Head of caudate nucleus (tissue), 42 donors: ENCODE results near the gene ZNF718.
A peak's percentile ranks its signal among the peaks of the same experiment; 100 is the strongest.
"Not testable (repeated sequence)": the region's sequence is repeated elsewhere in the genome, so short reads cannot be mapped to it uniquely, and the experiment has no call there.

Experiments
- DNase-seq, 42 donors: peaks; one replicate each; pipeline versions ENCODE4 v3.0.0 to v3.0.0-alpha.2; 2020 to 2021; ENCODE audit warnings: mixed read lengths in 7 of 42
- intact Hi-C: fragments of 100-400 bp; cut with DNase I; formaldehyde crosslinking; loops from one replicate; pipeline ENCODE4 v1.15.0; 2022

ZNF718 gene

DNA sequence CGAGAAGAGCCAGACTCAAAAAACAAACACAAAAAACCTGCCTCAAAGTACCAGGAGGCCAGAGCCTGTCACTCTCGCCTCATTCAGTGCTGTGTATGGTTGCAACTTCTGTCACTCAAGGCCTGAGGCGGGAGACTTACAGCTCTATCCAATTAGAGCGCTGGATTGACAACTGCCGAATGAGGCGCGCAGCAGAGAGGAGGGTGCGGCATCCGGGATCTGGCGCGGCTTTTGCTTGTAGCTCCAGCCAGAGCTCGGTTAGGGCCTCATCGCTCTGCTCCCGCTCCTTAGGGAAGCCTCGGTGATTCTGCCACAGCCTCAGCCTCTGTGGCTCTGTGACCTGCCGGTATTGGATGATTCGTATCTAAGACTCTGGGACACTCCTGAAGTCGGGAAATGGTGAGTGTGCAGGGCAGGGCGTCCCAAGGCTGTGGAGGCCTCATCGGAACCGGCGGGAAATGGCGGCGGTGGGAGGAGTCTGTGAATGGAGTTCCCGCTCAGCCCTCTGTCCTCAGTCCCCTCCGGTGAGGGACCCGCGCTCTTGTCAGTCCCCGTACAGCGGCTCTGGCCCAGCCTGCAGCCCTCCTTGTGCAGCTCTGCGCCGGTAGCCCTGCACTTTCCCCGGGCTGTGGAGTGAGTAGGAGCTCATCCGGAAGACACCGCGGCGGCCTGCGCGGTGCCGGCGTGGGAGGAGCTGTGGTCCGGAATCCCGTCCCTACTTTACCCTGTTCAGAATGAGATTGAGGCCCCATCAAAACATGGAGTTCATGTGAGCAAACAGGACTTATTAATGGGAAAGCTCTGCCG, at the start of gene ZNF718:
Gene ZNF718 (plus strand): TSS at position 227 of the 807 bp plus-strand sequence. CDS start 170 bp downstream, at position 397.
- intact Hi-C loops: no loop called here
- peak; percentile 88 to 99 (median 96) for DNase-seq

DNA sequence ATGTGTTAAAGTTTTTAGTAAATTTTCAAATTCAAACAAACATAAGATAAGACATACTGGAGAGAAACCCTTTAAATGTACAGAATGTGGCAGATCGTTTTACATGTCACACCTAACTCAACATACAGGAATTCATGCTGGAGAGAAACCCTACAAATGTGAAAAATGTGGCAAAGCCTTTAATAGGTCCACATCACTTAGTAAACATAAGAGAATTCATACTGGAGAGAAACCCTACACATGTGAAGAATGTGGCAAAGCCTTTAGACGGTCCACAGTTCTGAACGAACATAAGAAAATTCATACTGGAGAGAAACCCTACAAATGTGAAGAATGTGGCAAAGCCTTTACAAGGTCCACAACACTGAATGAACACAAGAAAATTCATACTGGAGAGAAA, 38.4 kb upstream of the ZNF718 start:
- DNase-seq: no peak
- intact Hi-C loops: no loop called here

DNA sequence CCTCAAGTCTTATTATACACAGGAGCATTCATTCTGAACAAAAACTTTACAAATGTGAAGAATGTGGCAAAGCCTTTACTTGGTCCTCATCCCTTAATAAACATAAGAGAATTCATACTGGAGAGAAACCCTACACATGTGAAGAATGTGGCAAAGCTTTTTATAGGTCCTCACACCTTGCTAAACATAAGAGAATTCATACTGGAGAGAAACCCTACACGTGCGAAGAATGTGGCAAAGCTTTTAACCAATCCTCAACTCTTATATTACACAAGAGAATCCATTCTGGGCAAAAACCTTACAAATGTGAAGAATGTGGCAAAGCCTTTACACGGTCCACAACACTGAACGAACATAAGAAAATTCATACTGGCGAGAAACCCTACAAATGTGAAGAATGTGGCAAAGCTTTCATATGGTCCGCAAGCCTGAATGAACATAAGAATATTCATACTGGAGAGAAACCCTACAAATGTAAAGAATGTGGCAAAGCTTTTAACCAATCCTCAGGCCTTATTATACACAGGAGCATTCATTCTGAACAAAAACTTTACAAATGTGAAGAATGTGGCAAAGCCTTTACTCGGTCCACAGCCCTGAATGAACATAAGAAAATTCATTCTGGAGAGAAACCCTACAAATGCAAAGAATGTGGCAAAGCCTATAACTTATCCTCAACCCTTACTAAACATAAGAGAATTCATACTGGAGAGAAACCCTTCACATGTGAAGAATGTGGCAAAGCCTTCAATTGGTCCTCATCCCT, 37.6 kb upstream of the ZNF718 start:
- intact Hi-C loops, DNase-seq: not testable (repeated sequence)

DNA sequence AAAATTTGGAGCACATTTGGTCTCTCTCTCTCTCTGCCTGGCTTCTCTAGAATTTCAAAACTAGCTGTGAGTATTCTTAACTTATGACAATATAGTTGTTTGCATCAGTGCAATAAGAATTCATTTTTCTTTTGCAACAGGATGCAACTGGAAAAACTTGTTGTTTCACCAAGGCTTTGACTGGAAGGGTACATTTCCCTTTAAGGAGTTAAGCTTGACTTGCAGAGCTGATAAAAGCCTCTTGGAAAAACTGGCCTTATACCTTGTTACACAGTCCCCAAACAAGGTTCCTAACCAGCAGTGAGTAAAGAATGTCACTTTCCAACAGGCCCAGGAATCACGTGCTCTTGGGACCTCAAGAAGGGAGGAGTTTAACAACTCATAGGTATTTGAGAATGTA, 25.9 kb upstream of the ZNF718 start:
- intact Hi-C loops: no loop called here
- DNase-seq: no peak

DNA sequence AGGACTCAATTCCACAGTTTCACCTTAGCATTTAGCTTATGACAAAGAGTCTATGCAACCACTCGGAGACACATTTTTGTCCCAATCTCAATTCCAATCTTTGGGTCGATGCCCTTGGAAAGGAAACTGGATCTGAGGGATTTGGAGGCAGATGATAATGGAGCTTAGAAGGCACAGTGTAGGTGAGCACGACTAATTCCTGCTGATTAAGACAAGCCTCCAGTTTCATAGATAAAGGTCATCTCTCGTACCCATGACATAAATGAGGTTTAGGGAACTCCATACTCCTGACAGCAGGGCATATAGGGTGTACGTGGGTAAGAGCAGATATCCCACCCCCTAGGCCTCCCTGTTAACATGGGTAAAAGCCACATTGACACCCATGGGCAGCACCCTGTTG, 24.4 kb upstream of the ZNF718 start:
- intact Hi-C loops: no loop called here
- no peak for DNase-seq

DNA sequence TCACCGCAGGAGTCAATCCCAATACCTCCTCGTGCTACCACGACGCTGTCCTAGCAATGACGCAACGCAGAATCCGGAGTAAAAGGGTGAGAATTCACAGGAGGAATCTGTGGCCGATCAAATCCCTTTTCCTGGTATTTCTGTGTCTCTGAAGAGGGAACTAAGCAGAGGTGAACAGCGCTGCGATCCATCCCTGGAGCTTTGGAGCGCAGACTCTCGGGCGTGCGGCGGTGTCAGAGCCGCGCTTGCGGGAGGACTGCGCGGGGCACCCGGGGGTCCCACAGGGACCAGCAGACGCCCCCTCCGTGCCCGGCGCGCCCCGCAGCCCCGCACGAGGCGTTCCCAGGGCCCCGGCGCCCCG, 17.2 kb upstream of the ZNF718 start:
- intact Hi-C loops: no loop called here
- DNase-seq: peak in 5 of 42 donors; percentile 2 to 23 (median 6)

DNA sequence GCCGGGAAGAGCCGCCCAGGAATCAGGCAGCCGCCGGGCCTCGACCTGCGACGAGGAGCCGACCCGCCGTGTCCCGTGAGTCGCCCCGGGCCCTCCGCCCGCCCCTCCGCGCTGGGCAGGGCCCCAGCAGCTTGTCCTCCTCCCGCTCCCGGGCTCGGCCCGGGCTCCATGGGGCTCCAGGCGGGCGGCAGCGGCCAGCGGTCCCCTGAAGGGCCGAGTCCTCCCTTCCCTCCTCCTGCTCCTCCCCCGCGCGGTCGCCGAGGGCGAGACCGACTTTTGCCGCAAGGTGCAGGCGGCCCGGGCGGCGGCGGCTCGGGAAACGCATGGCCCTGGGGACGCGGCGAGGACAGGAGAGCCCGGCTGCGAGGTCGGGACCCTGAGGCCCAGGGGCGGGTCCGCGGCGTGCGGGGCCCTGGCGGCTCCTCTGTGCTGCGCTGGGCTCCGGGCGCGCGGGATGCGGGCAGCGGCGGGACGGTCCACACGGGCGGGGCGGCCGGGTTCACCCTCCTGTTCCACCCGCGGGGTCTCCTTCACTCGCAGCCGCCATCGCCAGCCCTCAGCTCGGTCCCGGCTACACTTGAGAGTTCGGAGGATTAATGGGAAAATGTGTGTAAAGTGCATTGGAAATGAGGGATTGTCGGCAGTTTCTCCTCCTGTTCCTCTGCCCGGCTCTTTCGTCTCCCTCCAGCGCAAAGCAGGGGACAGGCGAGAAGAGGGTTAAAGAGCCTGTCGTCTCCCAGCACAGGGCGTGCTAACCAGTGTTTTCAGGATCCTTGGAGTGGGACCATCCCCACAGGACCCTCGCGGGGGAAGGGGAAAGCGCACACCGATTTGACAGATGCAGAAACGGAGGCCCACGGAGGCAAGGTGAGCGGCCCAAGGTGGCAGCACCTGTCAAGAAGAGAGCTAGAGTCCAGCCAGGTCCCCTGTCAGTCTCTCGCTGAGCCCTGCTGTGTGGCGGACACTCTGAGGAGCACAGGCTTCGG, 16.6 kb upstream of the ZNF718 start:
- intact Hi-C loops: no loop called here
- DNase-seq: peak in 6 of 42 donors; percentile 3 to 17 (median 8)

DNA sequence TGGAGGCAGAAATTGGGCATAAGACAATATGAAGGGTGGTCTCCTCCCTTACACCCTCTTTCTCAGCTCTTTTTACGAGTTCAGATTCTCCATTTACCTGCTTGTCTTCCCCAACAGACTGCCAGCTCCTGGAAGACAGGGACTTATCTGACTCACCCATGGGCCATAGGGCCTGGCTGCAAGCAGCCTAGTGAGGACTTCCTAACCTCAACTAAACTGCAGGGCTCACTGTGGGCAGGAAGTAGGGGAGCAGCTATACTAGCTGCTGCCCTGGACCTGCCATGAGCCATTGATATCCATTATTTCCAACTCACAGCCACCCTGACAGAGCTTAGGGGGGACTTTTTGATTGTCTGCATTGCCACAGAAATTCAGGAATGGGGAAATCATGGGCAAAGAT, 11.5 kb upstream of the ZNF718 start:
- no peak for DNase-seq
- intact Hi-C loops: no loop called here

DNA sequence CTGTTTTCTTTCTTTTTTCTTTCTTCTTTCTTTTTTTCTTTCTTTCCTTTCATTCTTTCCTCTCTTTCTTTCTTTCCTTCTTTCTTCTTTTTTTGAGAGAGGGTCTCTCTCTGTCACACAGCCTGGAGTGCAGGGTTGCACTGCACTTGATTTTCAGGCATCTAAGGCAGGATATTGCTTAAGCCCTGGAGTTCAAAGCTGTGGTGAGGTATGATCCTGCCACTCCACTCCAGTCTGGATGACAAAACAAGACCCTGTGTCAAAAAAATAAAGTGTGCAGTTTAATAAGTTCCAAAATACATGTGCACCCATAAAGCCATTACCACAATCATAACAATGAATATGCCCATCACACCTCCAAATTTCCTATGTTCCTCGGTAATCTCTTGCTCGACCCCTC, 10.6 kb upstream of the ZNF718 start:
- DNase-seq: no peak
- intact Hi-C loops: no loop called here

DNA sequence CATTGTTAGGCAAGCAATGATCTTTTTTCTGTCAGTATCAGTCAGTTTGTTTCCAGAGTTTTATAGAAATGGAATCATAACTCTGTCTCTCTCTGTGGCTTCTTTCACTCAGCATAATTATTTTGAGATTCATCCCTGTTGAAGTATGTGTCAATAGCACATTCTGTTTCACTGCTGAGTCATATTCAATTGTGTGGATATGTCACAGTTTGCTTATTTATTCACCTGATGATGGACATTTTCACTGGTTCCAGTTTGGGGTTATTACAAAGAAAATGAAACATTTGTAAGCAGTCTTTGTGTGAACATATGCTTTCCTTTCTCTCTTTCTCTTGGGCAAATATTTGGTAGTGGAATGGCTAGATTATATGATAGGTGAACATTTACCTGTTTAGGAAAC, 10.2 kb upstream of the ZNF718 start:
- no peak for DNase-seq
- intact Hi-C loops: no loop called here

DNA sequence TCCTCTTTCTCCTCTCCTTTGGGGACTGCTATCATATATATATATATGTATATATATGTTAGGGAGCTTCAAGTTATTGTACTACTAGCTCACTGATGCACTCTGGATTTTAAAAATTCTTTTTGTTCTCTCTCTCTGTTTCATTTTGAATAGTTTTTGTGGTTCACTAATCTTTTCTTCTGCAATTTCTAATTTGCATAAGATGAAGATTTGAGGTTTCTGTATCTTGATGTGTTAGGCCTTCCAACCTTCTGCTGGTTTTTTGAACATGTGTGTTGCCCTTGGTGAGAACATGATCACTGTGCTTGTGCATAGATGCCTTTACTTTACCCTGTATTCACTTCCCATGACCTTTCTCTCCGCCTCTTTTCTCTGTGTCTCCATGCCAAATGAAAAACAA, 7.8 kb upstream of the ZNF718 start:
- DNase-seq: no peak
- intact Hi-C loops: no loop called here

DNA sequence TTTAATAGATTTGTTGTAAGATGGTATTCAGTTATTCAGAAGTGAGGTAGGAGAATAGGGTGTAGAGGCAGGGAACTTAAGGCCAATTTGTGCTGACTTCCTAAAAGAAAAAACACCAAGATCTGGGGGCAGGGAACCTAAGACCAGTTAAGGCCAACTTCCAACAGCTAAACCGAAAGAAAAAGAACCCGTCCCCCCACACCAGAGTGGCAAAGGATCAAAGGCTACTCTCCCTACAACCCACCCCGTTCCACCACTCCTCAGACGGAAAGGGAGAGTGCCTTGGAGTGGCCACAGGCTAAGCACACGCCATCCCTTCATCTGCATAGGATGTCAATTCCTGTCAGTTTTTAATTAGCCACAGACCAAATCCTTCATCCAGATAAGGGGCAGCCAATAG, 3.7 kb upstream of the ZNF718 start:
- intact Hi-C loops: no loop called here
- no peak for DNase-seq

DNA sequence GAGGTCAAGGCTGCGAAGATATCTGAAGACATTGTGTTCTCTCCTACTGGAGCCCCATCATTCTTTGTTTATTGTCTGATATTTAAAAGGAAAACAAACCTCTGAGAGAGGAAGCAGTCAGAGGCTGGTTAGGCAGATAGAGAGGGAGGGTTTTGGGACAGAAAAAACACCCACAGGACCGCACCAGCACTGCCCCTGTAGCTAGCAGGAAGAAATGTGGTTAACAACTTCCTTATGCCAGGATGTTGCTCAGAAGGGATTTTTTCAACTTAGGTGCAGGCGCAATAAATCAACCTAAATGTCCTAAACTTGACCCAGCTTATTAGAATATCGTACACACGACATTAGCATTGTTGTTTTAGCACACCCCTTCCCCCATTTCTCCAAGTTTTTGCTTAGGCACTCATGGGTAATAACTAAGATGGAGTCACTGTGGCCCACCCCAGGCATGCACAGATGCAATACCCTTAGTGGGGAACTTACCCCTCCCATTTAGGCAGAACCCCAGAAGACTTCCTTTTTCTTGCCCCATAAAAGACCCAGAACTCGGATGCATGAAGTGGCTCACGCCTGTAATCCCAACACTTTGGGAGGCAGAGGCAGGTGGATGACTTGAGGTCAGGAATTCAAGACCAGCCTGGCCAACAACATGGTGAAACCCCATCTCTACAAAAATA, 2.8 kb upstream of the ZNF718 start:
- intact Hi-C loops: no loop called here
- no peak for DNase-seq

DNA sequence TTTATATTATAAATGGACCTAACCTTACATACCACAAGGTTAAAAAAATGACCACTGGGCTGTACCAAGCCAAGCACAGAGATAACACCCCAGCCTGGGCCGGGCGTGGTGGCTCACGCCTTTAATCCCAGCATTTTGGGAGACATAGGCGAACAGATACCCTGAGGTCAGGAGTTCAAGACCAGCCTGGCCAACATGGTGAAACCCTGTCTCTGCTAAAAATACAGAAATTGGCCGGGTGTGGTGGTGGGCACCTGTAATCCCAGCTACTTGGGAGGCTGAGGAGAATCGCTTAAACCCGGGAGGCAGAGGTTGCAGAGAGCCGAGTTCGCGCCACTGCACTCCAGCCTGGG, 403 bp upstream of the ZNF718 start:
- intact Hi-C loops: not testable (repeated sequence)

DNA sequence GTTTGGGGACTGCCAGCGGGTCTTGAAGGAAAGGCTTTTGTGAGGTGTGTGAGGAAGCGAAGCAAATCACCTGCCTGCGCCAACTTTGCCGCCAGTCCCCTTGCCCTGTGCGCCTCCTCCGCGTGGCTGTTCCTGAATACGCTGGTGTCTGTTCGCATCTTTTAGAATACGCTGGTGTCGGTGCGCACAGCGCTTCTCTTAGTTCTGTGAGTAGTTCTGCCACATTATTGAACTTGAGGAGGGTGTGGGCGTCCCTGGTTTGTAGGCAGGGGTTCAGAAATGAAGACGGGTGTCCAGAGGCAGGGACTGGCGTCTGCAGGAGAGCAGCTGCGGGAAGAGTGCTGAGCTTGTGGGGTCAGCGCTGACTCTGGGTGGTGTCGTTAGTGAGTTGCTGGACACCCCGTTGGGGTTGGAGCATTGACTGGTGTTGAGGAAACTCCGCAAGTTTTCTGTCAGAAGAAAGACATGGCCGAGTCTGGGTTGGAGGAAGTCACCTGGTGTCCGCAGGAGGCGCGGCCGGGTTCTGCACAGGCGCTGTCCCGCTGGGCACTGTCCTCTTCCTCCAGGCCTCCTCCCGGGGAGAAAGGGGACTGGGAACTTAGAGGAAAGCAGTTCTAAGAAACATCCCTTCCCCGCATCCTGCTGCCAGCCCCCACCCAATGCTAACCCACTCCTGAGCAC, 930 bp downstream of the ZNF718 start:
- peak in 41 of 42 donors; percentile 18 to 71 (median 46) for DNase-seq
- intact Hi-C loops: no loop called here

More for the DNA sequence above, 403 bp upstream of the ZNF718 start:
- DNase-seq: not testable (repeated sequence)

DNA sequence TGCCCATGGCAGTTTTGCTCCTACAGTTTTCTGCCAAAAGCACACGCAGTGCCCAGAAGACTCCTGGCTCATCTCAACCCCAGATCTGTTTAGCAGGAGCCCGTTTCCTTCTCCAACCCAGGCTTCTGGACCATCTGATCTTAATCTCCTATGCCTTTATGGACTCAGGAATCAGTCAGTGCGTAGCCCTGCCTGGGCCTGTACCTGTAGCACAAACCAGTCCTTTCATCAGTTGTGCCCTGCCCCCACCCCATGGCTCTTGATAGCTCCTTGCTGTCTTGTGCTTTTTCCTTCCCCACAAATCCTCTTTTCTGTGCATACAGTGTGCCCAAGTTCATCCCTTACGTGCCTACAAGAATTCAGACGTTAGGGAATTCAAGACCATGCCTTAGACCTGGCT, 1.5 kb downstream of the ZNF718 start:
- intact Hi-C loops: no loop called here
- peak in 7 of 42 donors; percentile 1 to 37 (median 22) for DNase-seq

DNA sequence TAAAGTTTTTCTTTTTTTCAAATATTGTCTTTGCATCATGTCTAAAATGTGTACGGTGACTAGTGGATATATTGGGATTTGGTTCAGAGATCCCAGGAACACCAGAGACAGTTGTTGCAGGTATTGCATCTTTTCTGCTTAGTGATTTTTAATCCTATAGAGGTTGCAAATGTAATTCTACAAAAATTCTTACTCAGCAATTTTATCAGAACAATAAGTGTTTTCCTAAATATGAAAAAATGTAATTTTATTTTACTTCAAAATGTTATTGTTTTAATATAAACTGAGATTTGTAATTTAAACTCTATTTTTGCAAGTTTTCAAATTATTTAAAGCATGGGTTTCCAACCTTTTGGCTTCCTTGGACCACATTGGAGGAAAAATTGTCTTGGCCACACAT, 8.2 kb downstream of the ZNF718 start:
- no peak for DNase-seq
- intact Hi-C loops: no loop called here

DNA sequence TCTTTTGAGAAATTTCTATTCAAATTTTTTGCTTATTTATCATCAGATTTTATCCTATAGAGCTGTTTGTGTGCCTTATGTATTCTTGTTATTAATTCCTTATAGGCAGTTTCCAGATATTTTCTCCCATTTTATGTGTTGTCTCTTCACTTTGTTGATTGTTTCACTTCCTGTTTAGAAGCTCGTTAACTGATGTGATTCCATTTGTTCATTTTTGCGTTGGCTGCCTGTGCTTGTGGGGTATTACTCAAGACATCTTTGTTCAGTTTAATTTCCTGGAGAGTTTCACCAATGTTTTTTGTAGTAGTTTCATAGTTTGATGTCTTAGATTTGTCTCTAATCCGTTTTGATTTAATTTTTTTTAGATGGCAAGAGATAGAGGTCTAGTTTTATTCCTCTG, 14.6 kb downstream of the ZNF718 start:
- no peak for DNase-seq
- intact Hi-C loops: no loop called here
